ENCODE measurements around the gene SLC17A1.

DNA sequence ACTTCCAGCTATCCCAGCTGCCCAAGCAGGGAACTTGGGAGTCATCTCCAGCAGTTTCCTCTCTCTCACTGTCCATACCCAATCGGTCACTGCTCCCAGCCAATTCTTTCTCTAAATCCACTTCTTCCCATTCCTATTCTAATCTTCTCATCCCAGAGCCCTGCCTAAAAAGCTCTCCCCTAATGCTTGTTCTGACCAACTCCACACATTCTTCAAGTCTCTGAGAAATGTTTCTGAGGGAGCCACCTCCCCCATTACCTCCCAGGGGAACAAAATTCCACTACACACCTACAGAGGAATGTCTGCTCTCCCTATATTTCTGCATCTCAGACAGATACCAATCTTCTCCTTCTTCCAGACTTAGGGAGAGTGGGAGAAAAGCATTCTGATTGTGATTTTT is 63.3 kb downstream of the SLC17A1 start:
- no peak for TF ChIP-seq CTCF (conservative IDR thresholded peaks at IDR 0.05 in 1 of 2, IDR thresholded peaks at IDR 0.05 in 1 of 2; ENCODE audit: low read depth in 1 of 2, low read length in 2 of 2)
- no peak for TF ChIP-seq EZH2 (IDR thresholded peaks at IDR 0.05; ENCODE audit: low read length, missing control alignments)
